Measurements from ENCODE around the gene ASH1L. TPM values are rescaled to one million over a fixed set of nuclear protein-coding genes. Genes with fewer than 3 reads are reported as not detected.
"Not testable (repeated sequence)": the region's sequence is repeated elsewhere in the genome, so short reads cannot be mapped to it uniquely, and the experiment has no call there.

The ASH1L gene
- total and polyA plus RNA-seq, 9 of the 15 experiments (the other 6 are each of a cell fraction or from before 2014, with no cell fraction given) = 2.0 to 23.3 (median 14.6) TPM

- intact Hi-C loops (cut with micrococcal nuclease); H3K9me1 ChIP-seq (ENCODE audit: control insufficient read depth, insufficient read depth, low read length); DNase-seq (ENCODE audit: extremely low read depth in 1 of 4, low spot score in 3 of 4); H3K27ac ChIP-seq (ENCODE audit: extremely low read depth, low read depth, low read length); ATAC-seq; H3K4me3 ChIP-seq; H3K36me3 ChIP-seq (ENCODE audit: control insufficient read depth, insufficient read depth, low read length); H3K4me1 ChIP-seq (replicated peaks in 1 of 2; ENCODE audit: control insufficient read depth in 2 of 2, insufficient read depth in 2 of 2, low read length in 2 of 2); H3K4me2 ChIP-seq (ENCODE audit: insufficient read depth, low read length); H3K27me3 ChIP-seq (ENCODE audit: control insufficient read depth in 2 of 2, insufficient read depth in 2 of 2, low read length in 2 of 2); POLR2A ChIA-PET; H2AFZ ChIP-seq (ENCODE audit: low read depth, low read length); H4K20me1 ChIP-seq (replicated peaks; ENCODE audit: control insufficient read depth, insufficient read depth, low read length); H3K9me3 ChIP-seq (replicated peaks; ENCODE audit: control insufficient read depth, insufficient read depth, low read depth, low read length); CTCF ChIA-PET (ENCODE audit: low intra/inter-chr PET ratio); H3K9ac ChIP-seq (ENCODE audit: insufficient read depth in 1 of 2, low read depth in 2 of 2, low read length in 2 of 2); in situ Hi-C loops (cut with MboI); FAIRE-seq; BruUV-seq (replicated peaks): not testable (repeated sequence)
- peaks cover 69% of the 10 kb centered on the region for H3K79me2 ChIP-seq (ENCODE audit: control insufficient read depth, insufficient read depth, low read length)
- WGBS (ENCODE audit: insufficient coverage, low coverage, missing lambda C conversion rate) = 81% methylated on average over 4 of the region's 6 CpGs
These were observed 74.2 kb downstream of the ASH1L start for GRCh38 chr1:155488419-155488818.

DNA sequence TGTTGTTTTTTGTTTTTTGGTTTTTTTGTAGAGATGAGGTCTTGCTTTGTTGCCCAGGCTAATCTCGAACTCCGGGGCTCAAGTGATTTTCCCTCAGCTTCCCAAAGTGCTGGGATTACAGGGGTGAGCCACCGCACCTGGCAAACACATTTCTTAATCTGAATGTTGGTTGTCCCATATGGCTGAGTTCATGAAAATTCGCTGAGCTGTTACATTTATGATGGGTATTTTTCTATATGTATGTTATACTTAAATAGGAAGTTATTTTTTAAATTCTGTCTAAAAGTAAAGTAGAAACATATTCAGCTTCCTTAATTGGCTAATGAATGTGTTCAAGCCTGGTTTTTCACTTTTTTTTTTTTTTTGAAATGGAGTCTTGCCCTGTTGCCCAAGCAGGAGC lies 75.1 kb downstream of the ASH1L start:
- in situ Hi-C loops (cut with MboI) = no loop called here
- no peaks in the 10 kb centered on the region for H3K9me1 ChIP-seq (ENCODE audit: control insufficient read depth, insufficient read depth, low read length)
- FAIRE-seq (no peak), DNase-seq (ENCODE audit: extremely low read depth in 1 of 4, low spot score in 3 of 4) (no peak), ATAC-seq (no peak)
- no peak overlapping the region for H3K27ac ChIP-seq (ENCODE audit: extremely low read depth, low read depth, low read length)
- H3K4me1 ChIP-seq (replicated peaks in 1 of 2; ENCODE audit: control insufficient read depth in 2 of 2, insufficient read depth in 2 of 2, low read length in 2 of 2) = no peaks in the 10 kb centered on the region
- ChIA-PET CTCF (ENCODE audit: low intra/inter-chr PET ratio) (no interaction called here), POLR2A (no interaction called here)
- intact Hi-C loops (cut with micrococcal nuclease) = no loop called here
- no peaks in the 10 kb centered on the region for H3K27me3 ChIP-seq (ENCODE audit: control insufficient read depth in 2 of 2, insufficient read depth in 2 of 2, low read length in 2 of 2)
- no peaks in the 10 kb centered on the region; the same call in 1 of the 3 replicates for H3K36me3 ChIP-seq (ENCODE audit: control insufficient read depth, insufficient read depth, low read length)
- no peaks in the 10 kb centered on the region for H3K9me3 ChIP-seq (replicated peaks; ENCODE audit: control insufficient read depth, insufficient read depth, low read depth, low read length)
- H3K4me2 ChIP-seq (ENCODE audit: insufficient read depth, low read length) = no peak overlapping the region
- BruUV-seq (replicated peaks) = no TSS peak
- no peak overlapping the region for H3K4me3 ChIP-seq
- TF ChIP-seq C11orf30 (IDR thresholded peaks at IDR 0.05; ENCODE audit: low read depth) = peak; percentile 77
- no peak for TF ChIP-seq CBX5 (IDR thresholded peaks at IDR 0.05; ENCODE audit: borderline replicate concordance, low read depth)
- TF ChIP-seq SMARCC2 (IDR thresholded peaks at IDR 0.05; ENCODE audit: low read depth) = no peak
- peak; percentile 74 for TF ChIP-seq MAFF (IDR thresholded peaks at IDR 0.05; ENCODE audit: low read length)
- TF ChIP-seq ZNF316 (IDR thresholded peaks at IDR 0.05) = peak; percentile 92
- no peak for TF ChIP-seq PPARD (CRISPR knock-in tag; IDR thresholded peaks at IDR 0.05)
- TF ChIP-seq MAFG (tag; conservative IDR thresholded peaks at IDR 0.05) = peak; percentile 60
- peak; percentile 73 for TF ChIP-seq MAFK (IDR thresholded peaks at IDR 0.05; ENCODE audit: low read length)
- TF ChIP-seq CBFB (CRISPR knock-in tag; IDR thresholded peaks at IDR 0.05) = no peak
- TF ChIP-seq SPI1 (IDR thresholded peaks at IDR 0.05; ENCODE audit: borderline replicate concordance, low read depth, low read length) = no peak
- peaks cover 69% of the 10 kb centered on the region for H3K79me2 ChIP-seq (ENCODE audit: control insufficient read depth, insufficient read depth, low read length)
- no peak overlapping the region for H3K9ac ChIP-seq (ENCODE audit: insufficient read depth in 1 of 2, low read depth in 2 of 2, low read length in 2 of 2)
- H4K20me1 ChIP-seq (replicated peaks; ENCODE audit: control insufficient read depth, insufficient read depth, low read length) = no peaks in the 10 kb centered on the region
- 94% methylated on average over 2 of the region's 4 CpGs for WGBS (ENCODE audit: insufficient coverage, low coverage, missing lambda C conversion rate)
- no peak overlapping the region for H2AFZ ChIP-seq (ENCODE audit: low read depth, low read length)

DNA sequence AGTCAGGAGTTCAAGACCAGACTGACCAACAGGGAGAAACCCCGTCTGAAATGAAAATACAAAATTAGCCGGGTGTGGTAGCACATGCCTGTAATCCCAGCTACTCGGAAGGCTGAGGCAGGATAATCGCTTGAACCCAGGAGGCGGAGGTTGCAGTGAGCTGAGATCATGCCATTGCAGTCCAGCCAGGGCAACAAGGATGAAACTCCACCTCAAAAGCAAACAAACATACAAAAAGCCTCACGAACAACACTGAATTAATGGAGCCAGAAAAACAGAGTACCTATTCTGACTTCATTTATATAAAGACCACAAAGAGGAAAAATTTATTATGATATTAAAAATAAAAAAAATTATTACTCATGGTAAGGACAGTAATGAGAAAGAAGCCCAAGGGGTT lies 75.7 kb downstream of the ASH1L start:
- DNase-seq (ENCODE audit: extremely low read depth in 1 of 4, low spot score in 3 of 4); in situ Hi-C loops (cut with MboI); H3K4me2 ChIP-seq (ENCODE audit: insufficient read depth, low read length); ATAC-seq; H4K20me1 ChIP-seq (replicated peaks; ENCODE audit: control insufficient read depth, insufficient read depth, low read length); H2AFZ ChIP-seq (ENCODE audit: low read depth, low read length); BruUV-seq (replicated peaks); H3K9me3 ChIP-seq (replicated peaks; ENCODE audit: control insufficient read depth, insufficient read depth, low read depth, low read length); H3K27ac ChIP-seq (ENCODE audit: extremely low read depth, low read depth, low read length); POLR2A ChIA-PET; H3K27me3 ChIP-seq (ENCODE audit: control insufficient read depth in 2 of 2, insufficient read depth in 2 of 2, low read length in 2 of 2); H3K9me1 ChIP-seq (ENCODE audit: control insufficient read depth, insufficient read depth, low read length); H3K4me1 ChIP-seq (replicated peaks in 1 of 2; ENCODE audit: control insufficient read depth in 2 of 2, insufficient read depth in 2 of 2, low read length in 2 of 2); CTCF ChIA-PET (ENCODE audit: low intra/inter-chr PET ratio); H3K4me3 ChIP-seq; H3K9ac ChIP-seq (ENCODE audit: insufficient read depth in 1 of 2, low read depth in 2 of 2, low read length in 2 of 2); intact Hi-C loops (cut with micrococcal nuclease); H3K36me3 ChIP-seq (ENCODE audit: control insufficient read depth, insufficient read depth, low read length); FAIRE-seq: not testable (repeated sequence)
- WGBS (ENCODE audit: insufficient coverage, low coverage, missing lambda C conversion rate) = 87% methylated on average over 6 of the region's 6 CpGs
- peaks cover 68% of the 10 kb centered on the region for H3K79me2 ChIP-seq (ENCODE audit: control insufficient read depth, insufficient read depth, low read length)
